GM12872 (cell line): ENCODE results near the gene OBSCN.

ENCODE experiments used
- TF ChIP-seq, protein P1 (sequence below): IDR thresholded peaks from 3 replicates; pipeline ENCODE4 v1.5.1; 2011; ENCODE audit warnings: low read depth, mild to moderate bottlenecking, low read length, moderate library complexity; ENCODE audit not compliant: insufficient read depth

Gene OBSCN

GRCh38 chr1:228347181-228347580, 139.3 kb downstream of the OBSCN start:
- TF ChIP-seq, protein P1, sequence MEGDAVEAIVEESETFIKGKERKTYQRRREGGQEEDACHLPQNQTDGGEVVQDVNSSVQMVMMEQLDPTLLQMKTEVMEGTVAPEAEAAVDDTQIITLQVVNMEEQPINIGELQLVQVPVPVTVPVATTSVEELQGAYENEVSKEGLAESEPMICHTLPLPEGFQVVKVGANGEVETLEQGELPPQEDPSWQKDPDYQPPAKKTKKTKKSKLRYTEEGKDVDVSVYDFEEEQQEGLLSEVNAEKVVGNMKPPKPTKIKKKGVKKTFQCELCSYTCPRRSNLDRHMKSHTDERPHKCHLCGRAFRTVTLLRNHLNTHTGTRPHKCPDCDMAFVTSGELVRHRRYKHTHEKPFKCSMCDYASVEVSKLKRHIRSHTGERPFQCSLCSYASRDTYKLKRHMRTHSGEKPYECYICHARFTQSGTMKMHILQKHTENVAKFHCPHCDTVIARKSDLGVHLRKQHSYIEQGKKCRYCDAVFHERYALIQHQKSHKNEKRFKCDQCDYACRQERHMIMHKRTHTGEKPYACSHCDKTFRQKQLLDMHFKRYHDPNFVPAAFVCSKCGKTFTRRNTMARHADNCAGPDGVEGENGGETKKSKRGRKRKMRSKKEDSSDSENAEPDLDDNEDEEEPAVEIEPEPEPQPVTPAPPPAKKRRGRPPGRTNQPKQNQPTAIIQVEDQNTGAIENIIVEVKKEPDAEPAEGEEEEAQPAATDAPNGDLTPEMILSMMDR: no peak

- TF ChIP-seq, protein P1: no peak
Observed at GRCh38 chr1:228348708-228349467, 141.0 kb downstream of the OBSCN start.

- TF ChIP-seq, protein P1: no peak
Observed at GRCh38 chr1:228349701-228350171, 141.9 kb downstream of the OBSCN start.

DNA sequence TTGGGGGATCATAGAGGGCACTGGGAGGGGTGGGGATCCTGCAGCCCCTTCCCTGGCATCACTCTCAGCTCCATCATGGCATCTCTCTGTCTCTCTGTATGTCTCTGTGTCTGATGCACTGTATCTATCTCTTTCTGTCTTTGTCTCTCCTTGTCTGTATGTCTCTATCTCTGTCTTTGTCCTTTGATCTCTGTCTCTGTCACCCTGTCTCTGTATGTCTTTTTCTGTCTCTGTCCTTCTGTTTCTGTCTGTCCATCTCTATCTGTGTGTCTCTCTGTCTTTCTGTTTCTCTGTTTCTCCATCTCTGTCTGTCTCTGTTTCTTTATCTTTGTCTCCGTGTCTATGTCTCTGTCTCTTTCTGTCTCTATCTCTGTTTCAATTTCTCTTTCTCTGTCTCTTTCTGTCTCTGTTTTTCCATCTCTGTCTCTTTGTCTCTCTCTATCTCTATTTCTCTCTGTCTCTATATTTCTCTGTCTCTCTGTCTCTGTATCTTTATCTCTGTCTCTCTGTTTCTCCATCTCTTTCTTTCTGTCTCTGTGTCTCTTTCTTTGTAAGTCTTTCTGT, 142.4 kb downstream of the OBSCN start:
- TF ChIP-seq, protein P1: no peak

GRCh38 chr1:228350831-228351781, 143.3 kb downstream of the OBSCN start:
- TF ChIP-seq, protein P1: no peak

- TF ChIP-seq, protein P1: no peak
Observed at GRCh38 chr1:228351850-228352249, 144.0 kb downstream of the OBSCN start.
